ENCODE results near the gene APBA3.
A peak's percentile ranks its signal among the peaks of the same experiment; 100 is the strongest.

The APBA3 gene

DNA sequence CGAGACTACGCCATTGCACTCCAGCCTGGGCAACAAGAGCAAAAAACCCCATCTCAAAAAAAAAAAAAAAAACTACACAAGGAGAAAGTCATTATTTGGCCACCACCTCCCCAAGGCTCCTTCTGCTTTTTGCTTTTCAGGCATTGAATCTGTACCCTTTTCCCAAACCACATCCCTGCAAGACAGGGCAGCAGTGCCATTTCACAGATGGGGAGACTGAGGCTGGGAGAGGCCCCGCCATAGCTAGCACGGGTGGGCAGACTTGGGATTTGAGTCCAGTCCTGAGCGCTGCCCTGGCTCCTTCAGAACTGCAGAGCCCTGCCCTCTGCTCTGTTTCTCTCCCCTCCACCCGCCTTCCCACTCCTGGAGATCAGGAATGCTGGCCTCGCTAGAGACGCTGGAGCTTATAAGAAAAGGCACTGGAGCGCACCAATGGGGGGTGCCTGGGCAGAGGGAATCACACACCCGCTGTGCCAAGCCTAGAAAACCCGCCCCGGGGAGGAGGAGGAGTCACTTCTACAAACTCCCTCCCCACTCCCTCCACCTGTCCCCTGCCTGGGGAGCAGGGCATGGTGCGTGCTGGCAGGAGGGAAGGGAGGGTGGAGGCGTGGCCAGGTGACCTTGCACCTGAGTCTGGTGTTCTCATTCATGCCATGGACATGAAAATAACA is 35.7 kb downstream of the APBA3 start:
- H3K4me3 Mint-ChIP-seq, result no peak overlapping the region
- H3K9me3 Mint-ChIP-seq, result no peaks in the 10 kb centered on the region
- H3K4me1 Mint-ChIP-seq (ENCODE audit: low read depth), result peaks cover 10% of the 10 kb centered on the region
- H3K27me3 Mint-ChIP-seq, result peaks cover 4% of the 10 kb centered on the region
- no peaks in the 10 kb centered on the region for H3K36me3 Mint-ChIP-seq (ENCODE audit: low read depth)
- H3K27ac Mint-ChIP-seq, result no peak overlapping the region

DNA sequence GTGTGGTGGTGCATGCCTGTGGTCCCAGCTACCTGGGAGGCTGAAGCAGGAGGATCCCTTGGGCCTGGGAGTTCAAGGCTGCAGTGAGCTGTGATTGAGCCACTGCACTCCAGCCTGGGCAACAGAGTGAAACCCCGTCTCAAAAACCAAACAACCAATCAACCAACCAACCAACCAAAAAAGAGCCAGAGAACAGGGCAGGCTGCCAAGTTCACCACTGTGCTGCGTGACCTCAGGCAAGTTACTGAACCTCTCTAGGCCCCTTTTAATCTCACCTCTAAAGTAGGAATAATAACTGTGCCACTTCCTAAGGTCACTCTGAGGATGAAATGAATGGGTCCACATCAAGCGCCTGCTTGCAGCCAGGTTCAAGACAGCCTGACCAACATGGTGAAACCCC is 36.4 kb downstream of the APBA3 start:
- H3K9me3 Mint-ChIP-seq, result no peaks in the 10 kb centered on the region

DNA sequence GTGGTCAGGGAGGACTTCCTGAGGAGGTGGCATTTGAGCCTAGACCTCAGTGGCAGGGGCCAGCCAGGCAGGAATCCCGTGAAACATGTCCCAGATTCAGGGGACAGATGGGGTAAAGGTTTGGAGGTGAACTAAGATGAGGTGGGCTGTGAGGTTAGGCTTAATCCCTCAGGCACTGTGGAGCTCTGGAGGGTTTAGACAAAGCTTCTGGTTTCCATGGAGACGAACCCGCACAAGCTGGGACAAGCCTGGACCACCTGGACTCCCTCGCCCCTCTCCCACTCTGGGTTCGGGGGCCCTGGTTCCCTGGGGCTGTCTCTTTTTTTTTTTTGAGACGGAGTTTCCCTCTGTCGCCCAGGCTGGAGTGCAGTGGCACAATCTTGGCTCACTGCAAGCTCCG is 37.6 kb downstream of the APBA3 start:
- H3K4me3 Mint-ChIP-seq, result no peak overlapping the region
- no peaks in the 10 kb centered on the region for H3K36me3 Mint-ChIP-seq (ENCODE audit: low read depth)
- H3K27ac Mint-ChIP-seq, result no peak overlapping the region
- peaks cover 8% of the 10 kb centered on the region for H3K27me3 Mint-ChIP-seq
- peaks cover 10% of the 10 kb centered on the region for H3K4me1 Mint-ChIP-seq (ENCODE audit: low read depth)
- H3K9me3 Mint-ChIP-seq, result no peaks in the 10 kb centered on the region

More for the DNA sequence above, 36.4 kb downstream of the APBA3 start:
- Mint-ChIP-seq H3K4me3 (no peak overlapping the region), H3K27ac (no peak overlapping the region), H3K36me3 (ENCODE audit: low read depth) (no peaks in the 10 kb centered on the region), H3K4me1 (ENCODE audit: low read depth) (peaks cover 10% of the 10 kb centered on the region), H3K27me3 (peaks cover 4% of the 10 kb centered on the region)

DNA sequence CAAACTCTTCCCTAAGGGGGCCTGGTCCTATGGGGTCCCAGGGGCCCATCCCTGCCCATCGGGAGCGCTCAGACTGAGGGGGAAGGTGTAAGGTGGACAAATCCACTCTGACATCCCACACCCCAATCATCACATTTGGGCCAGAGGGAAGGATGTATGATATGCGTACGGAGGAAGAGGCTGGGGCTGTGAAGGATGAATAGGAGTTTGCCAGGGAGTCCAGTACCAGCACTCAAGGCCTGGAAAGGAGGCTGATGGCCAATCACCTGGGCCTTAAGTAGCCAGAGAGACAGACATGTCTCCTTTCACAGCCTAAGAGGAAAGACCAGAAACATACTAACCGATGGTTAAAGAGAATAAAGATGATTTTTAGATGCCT is 38.4 kb downstream of the APBA3 start:
- H3K27me3 Mint-ChIP-seq, result peaks cover 8% of the 10 kb centered on the region
- H3K4me1 Mint-ChIP-seq (ENCODE audit: low read depth), result peaks cover 10% of the 10 kb centered on the region
- H3K27ac Mint-ChIP-seq, result no peak overlapping the region
- H3K36me3 Mint-ChIP-seq (ENCODE audit: low read depth), result no peaks in the 10 kb centered on the region
- no peak overlapping the region for H3K4me3 Mint-ChIP-seq
- no peaks in the 10 kb centered on the region for H3K9me3 Mint-ChIP-seq

DNA sequence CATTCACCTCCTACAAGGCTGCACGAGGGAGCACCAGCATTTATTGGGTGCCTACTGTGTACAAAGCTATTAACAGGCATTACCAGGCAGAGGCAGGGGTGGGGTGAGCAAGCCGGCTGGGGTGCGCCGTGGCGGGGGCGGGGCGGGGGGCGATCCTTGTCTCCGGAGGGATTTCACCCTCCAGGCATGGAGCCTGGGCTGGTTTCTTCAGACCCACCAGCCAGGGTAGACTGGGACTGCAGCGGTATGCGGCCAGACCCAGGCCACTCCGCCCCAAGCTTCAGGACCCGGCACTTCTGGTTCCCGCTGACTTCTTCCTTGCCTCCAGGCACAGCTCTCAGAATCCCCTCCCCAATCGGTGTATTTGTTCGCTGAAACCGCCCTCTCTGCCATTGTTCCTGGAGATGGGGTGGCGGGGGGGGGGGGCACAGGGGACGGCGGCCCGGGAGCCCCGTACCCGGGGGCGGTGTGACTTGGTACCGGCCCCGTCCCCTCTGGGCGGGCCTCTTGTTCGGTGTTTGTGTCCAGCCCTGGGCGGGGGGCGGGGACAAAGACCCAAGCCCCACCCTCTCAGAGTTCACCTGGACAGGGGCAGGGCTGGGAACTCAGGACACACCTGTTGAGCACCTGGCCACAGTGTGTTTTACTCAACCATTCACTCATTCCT is 38.9 kb downstream of the APBA3 start:
- no peaks in the 10 kb centered on the region for H3K36me3 Mint-ChIP-seq (ENCODE audit: low read depth)
- H3K9me3 Mint-ChIP-seq, result no peaks in the 10 kb centered on the region
- H3K27me3 Mint-ChIP-seq, result peaks cover 8% of the 10 kb centered on the region
- H3K27ac Mint-ChIP-seq, result no peak overlapping the region
- no peak overlapping the region for H3K4me3 Mint-ChIP-seq
- H3K4me1 Mint-ChIP-seq (ENCODE audit: low read depth), result peaks cover 10% of the 10 kb centered on the region

DNA sequence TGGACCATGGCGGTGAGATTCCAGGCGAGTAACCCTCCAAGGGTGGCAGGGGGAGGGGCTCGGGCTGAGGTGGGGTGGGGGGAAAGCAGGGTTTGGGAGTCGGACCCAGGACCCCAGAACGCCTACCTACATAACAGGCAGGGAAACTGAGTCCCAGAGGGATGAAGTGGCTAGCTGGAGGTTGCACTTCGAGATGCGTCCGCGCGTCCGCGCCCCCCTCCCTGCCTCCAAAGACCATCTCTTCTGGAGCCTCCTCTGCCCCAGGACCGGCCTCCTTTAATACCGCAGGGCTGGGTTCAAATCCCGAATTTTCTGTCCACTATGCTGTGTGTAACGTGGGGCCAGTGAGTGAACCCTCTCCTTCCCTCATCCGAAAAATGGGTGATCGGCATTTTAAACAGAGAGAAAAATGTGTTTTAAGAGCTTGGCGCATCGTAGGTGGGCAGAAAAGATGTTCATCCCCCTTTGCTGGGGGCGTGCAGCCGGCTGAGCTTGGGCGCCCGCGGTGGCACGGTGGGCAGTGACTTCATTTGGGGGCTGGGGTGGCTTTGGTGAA is 39.5 kb downstream of the APBA3 start:
- Mint-ChIP-seq H3K27ac (no peak overlapping the region), H3K27me3 (peaks cover 8% of the 10 kb centered on the region), H3K4me1 (ENCODE audit: low read depth) (peaks cover 10% of the 10 kb centered on the region), H3K36me3 (ENCODE audit: low read depth) (no peaks in the 10 kb centered on the region), H3K4me3 (peak overlapping the region; percentile 52), H3K9me3 (no peaks in the 10 kb centered on the region)

DNA sequence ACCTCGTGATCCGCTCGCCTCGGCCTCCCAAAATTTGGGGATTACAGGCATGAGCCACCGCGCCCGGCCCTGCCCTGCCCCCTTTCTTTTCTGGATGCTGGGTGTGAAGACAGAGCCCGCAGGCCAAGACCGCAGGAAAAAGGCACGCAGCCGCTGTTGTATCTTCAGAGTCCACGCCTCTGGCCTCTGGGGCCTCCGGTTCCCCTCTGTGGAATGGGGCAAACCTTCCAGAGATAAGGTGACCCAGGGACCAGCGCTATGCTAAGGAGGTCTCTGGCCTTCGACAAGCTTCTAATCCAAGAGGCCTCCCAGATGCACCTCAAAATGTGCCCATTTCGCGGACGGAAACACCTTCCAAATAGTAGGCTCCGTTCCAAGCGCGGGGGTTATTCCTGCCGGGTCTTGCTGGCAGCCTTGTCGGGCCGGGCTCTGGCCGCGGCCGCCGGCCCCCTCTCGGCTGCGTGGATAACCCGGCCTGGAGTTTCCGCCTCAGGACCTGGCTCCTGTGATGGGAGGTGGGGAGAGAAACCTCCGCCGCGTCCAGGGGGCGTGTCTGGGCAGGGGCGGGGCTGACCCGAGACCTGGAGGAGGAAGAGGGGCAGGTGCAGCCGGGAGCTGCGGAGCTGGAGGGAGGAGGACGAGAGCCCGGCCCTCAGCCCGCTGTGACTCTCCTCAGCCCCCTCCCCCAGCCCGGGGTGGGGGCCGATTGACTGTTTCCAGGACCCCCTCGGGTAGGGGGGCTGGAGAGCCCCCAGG is 40.2 kb downstream of the APBA3 start:
- no peak overlapping the region for H3K27ac Mint-ChIP-seq
- H3K27me3 Mint-ChIP-seq, result peaks cover 8% of the 10 kb centered on the region
- peaks cover 10% of the 10 kb centered on the region for H3K4me1 Mint-ChIP-seq (ENCODE audit: low read depth)
- no peaks in the 10 kb centered on the region for H3K36me3 Mint-ChIP-seq (ENCODE audit: low read depth)
- no peaks in the 10 kb centered on the region for H3K9me3 Mint-ChIP-seq
- peak overlapping the region; percentile 45 for H3K4me3 Mint-ChIP-seq

DNA sequence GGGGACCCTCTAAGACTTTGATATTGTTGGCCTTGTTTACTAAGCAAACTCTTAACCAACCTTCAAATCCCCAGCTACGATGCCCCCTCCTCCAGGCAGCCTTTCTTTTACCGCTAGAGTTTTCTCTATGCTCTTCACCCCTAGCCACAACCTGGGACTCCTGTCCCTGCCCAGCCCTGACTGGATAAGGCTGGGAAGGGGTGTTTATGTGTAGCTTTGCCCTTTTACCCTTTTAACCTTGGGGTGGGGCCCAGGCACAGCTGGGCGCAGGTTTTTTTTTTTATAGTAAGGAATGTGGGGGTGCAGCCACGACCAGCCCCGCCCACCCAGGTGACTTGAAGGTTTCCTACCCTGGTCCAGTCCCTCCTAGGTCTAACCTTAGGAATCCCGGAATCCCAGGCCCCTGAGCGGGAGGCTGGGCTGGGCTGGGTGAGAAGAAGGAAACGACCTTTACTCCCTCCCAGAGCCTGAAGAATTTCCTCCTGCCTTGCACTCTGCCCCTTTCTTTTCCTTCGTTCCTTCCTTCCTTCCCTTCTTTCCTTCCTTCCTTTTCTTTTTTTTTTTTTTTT is 41.1 kb downstream of the APBA3 start:
- Mint-ChIP-seq H3K27ac (no peak overlapping the region), H3K4me1 (ENCODE audit: low read depth) (peaks cover 10% of the 10 kb centered on the region), H3K27me3 (peaks cover 8% of the 10 kb centered on the region), H3K9me3 (no peaks in the 10 kb centered on the region), H3K36me3 (ENCODE audit: low read depth) (no peaks in the 10 kb centered on the region), H3K4me3 (no peak overlapping the region)

DNA sequence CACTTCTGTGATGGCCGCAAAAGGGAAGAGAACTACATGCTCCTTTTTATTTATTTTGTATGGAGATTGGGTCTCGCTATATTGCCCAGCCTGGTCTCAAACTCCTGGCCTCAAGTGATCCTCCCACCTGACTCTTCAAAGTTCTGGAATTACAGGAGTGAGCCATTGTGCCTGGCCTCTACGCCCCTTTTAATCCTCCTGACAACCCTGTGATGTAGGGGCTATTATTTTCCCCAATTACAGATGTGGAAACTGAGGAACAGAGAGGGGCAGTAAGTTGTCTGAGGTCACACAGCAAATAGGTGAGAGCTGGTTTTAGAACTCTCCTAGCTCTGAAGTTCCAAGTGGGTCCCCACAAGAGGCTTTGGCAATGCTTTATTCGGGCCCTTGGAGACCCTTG is 41.6 kb downstream of the APBA3 start:
- H3K27ac Mint-ChIP-seq, result no peak overlapping the region
- H3K9me3 Mint-ChIP-seq, result no peaks in the 10 kb centered on the region
- H3K4me3 Mint-ChIP-seq, result no peak overlapping the region
- no peaks in the 10 kb centered on the region for H3K36me3 Mint-ChIP-seq (ENCODE audit: low read depth)
- H3K27me3 Mint-ChIP-seq, result peaks cover 8% of the 10 kb centered on the region
- H3K4me1 Mint-ChIP-seq (ENCODE audit: low read depth), result peaks cover 10% of the 10 kb centered on the region

DNA sequence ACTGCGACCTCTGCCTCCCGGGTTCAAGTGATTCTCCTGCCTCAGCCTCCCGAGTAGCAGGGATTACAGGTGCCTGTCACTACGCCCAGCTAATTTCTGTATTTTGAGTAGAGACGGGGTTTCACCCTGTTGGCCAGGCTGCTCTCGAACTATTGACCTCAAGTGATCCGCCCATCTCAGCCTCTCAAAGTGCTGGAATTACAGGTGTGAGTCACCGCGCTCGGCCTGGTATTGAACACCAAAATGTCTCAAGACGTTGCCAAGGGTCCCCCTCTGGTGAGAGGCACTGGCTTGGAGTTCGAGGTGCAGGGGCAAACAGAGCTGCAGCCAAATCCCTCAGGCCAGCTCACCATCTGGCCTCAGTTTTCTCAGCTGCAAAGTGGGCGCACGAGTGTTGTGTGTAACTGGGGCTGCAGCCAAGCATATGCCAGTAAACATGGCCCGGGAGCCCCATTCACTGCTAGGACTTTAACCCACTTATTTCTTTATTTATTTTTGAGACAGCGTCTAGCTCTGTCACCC is 45.3 kb downstream of the APBA3 start:
- peaks cover 5% of the 10 kb centered on the region for H3K4me1 Mint-ChIP-seq (ENCODE audit: low read depth)
- no peak overlapping the region for H3K27ac Mint-ChIP-seq
- peaks cover 3% of the 10 kb centered on the region for H3K27me3 Mint-ChIP-seq
- no peaks in the 10 kb centered on the region for H3K9me3 Mint-ChIP-seq
- no peaks in the 10 kb centered on the region for H3K36me3 Mint-ChIP-seq (ENCODE audit: low read depth)
- no peak overlapping the region for H3K4me3 Mint-ChIP-seq

DNA sequence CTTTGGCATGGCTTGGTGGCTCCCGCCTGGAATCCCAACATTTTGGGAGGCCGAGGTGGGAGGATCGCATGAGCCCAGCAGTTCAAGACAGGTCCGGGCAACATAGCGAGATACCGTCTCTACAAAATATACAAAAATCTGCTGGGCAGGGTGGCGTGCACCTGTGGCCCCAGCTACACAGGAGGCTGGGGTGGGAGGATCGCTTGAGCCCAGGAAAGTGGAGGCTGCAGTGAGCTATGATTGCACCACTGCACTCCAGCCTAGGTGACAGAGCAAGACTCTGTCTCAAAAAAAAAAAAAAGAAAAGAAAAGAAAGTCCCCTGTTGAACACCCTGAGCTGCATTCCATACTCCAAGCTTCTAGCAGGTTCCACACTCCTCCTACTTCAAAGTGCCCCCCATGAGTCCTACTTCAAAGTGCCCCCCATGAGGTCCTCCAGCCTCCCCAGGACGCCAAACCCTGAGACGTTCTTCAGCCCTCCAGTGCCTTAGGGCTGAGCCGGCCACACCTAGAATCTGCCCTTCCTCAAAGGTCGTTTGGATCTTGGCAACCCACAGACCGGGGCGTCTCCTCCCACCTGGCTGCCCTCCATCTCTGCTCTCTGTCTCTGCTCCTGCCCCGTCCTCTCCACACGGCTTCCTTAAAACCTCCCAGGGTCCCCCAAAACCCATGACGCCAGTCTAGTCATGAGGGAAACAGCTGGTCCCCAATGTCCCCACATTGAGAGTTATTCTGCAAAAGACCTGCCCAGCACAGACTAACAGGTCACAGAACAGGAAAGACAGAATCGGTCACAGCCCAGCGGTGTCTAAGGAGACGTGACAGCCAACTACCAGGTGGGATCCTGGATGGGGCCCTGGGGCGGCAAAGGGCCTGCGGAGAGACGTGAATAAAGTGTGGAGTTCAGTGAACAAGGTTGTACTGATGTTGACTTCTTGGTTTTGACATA is 48.6 kb downstream of the APBA3 start:
- Mint-ChIP-seq H3K36me3 (ENCODE audit: low read depth) (no peaks in the 10 kb centered on the region), H3K27me3 (peaks cover 4% of the 10 kb centered on the region), H3K4me3 (no peak overlapping the region), H3K27ac (no peak overlapping the region), H3K4me1 (ENCODE audit: low read depth) (peaks cover 3% of the 10 kb centered on the region), H3K9me3 (no peaks in the 10 kb centered on the region)

DNA sequence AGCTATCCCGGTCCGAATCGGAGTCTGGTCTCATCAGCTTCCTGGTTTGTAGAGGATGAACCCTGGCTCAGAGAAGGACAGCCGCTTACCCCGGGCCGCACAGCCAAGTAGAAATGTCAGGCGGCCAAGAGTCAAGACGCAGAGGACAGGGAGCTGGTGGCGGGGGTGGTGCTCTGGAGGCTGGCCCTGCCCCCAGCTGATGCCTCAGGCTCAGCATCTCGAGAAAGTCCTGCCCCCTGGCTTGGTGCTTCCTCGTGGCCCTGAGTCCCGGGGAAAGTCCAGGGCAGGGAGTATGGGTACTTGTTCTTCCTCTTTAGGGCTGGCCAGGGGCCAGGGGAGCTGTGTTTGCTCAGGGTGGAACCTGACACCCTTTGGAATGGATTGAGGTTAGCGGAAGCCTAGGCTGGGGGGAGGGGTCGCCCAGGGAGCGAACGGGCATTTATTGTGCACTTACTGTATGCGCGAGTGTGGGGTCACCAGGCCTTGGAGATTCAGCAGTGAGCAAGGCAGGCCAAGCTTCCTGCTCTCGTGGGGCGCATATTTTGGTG is 51.2 kb downstream of the APBA3 start:
- peaks cover 4% of the 10 kb centered on the region for H3K27me3 Mint-ChIP-seq

DNA sequence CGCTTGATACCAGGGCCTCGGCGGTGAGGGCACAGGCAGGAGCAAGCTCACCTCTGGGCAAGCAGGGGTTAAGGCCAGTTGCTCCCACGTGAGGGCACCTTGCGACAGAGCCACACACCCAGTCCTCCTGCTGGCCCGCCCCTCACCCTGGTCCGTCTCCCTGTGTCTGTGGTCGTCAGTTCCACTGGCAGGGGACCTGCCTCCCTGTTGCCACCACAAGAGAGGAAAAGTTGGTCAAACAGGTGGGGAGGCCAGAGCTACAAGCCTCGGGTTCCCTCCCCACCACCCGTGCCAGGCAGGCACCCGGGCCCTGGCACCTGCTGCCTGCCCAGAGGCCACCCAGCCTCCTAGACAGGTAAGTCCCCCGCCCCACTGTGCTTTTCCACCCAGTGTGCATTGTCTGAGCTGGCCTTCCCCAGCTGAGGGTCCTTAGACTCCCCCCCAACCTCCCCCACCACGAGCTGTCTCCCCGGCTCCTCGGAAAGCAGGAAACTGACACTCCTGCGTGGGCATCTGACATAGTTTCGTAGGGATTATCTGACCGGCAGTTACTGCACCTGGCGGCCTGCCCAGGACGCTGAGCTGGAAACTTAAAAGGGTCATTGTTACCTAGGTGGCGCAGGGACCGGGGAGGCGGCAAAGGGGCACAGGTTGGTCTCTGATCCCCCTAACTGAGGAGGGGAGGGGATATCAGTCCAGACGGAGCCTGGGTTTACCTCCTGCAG is 53.1 kb downstream of the APBA3 start, which contains the start of gene TJP3:
Gene TJP3, plus strand, starts transcription at position 178 of the 725 bp plus-strand sequence. CDS start 20,049 bp downstream, outside the sequence.
- peaks cover 4% of the 10 kb centered on the region for H3K27me3 Mint-ChIP-seq
- no peak within 1 kb of the TSS for H3K27ac Mint-ChIP-seq
- H3K4me1 Mint-ChIP-seq (ENCODE audit: low read depth), result peaks cover 3% of the 10 kb centered on the region
- no peaks in the 10 kb centered on the region for H3K9me3 Mint-ChIP-seq
- H3K4me3 Mint-ChIP-seq, result no peak within 1 kb of the TSS
- no peaks in the 10 kb centered on the region for H3K36me3 Mint-ChIP-seq (ENCODE audit: low read depth)

More for the DNA sequence above, 51.2 kb downstream of the APBA3 start:
- Mint-ChIP-seq H3K36me3 (ENCODE audit: low read depth) (no peaks in the 10 kb centered on the region), H3K9me3 (no peaks in the 10 kb centered on the region), H3K4me1 (ENCODE audit: low read depth) (peaks cover 3% of the 10 kb centered on the region), H3K27ac (no peak overlapping the region), H3K4me3 (no peak overlapping the region)
